Germinal center (tissue), 1 donor: ENCODE measurements around the gene GBA2.

Source experiments
- DNase-seq: peaks from one replicate; pipeline ENCODE4 v3.0.0; 2012; ENCODE audit warnings: mixed read lengths, low spot score

The GBA2 gene

DNA sequence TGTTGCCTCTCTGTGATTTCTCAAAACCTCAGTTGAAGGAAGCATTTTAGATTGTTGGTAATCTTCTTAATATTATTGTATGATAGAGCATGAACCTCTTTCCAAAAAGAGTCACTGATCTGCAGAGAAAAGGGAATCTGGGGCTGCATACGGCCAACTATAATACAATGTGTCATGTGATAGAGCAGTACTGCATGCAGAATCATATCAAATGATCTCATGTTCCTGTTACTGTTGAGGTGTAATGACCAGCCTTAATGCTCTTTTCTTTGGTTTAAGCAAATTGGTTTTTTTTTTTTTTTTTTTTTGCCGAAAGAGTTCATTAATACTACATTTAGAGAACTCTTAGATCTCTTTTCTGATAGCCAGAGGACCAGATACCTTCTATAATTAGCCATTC lies 18.0 kb upstream of the GBA2 start:
- no peak for DNase-seq

DNA sequence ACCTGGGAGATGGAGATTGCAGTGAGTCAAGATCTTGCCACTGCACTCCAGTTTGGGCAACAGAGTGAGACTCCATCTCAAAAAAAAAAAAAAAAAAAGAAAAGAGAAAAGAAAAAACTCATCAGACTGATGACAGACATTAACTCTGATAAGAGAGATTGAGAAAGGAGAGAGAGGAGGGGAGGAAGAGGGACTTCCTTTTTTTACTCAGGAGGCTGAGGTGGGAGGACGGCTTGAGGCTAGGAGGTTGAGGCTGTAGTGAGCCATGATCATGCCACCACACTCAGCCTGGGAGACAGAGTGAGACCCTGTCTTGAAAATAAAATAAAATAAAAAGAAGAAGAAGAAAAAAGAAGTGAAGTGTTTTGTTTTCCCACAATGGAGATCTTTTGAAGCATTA lies 14.8 kb upstream of the GBA2 start:
- no peak for DNase-seq

DNA sequence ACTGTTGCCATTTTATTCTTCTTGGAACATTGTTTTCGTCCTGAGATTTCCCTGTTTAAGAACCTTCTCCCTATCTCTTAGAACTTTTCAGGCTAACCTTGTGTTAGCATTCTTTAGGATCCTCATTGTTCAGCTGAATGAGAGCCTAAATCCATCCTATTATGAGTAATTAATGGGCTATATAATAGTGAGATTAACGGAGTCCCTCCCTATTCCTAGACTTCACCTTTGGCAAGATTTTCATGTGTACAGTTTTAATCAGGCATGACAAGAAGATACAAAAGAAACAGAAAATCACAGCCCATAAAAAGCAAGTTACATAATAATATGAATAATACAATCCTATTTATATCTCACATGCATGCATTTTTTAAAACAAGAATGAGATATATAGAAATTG lies 14.2 kb upstream of the GBA2 start:
- no peak for DNase-seq

DNA sequence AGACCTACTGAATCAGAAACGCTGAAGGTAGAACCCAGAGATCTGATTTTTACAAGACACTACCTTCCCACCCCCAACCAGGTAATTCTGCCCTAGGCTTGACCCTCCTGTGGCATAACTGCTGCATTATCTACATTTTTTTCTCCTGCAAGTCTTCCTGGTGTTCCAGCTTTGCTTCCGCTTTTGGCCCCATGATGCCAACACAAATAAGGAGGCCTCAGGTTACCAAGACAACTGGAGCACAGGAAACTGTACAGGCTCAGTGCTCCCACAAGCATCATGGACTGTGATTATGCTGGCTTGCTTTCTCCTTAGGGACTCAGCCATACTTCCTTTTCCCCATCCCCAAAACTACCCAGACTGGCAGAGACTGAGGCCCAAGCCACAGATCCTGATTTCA lies 11.6 kb upstream of the GBA2 start:
- no peak for DNase-seq

DNA sequence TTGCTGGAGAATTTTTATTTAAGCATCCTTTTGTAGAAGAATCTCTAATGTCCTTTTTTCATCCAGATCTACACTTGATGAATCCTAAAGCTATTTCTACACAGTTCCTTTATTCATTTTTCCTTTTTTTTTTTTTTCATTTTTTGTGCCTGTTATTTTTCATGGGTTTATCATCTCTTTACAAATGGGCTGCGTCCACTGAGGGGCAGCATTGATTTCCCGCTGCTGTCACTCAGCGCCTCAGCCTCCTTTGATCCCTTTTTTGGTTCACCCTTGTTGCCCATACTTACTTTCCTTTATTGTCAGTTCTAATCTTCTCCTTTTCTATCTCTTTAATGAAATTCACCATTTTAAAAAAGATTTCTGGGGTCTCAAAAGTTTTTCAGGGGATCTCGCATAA lies 10.8 kb upstream of the GBA2 start:
- DNase-seq, result no peak

DNA sequence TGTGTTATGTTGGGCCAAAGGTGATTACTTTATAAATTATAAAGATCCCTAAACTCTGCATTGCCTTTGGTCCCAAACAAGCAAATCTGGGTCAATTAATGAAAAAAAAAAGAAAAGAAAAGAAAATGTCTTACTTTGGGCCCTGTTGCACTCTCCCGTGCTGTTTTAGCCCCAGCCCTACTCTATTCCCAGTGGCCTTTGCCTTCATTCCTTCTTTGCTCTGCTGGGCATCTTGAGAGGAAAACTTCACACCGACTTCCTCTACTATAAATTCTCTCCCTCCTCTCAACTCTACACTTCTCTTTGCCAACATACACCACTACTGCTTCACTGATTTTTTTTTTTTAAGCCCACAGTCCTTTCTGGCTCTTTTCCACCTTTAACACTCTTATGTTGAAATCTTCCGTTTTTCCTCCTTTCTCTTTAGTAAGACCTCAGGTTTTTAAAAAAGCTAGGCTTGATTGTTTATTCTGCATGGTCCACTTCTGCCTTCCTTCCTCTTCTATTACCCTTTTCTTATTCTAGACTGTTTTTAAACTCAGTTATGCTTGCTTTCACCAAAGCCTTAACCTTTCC lies 9.5 kb upstream of the GBA2 start:
- DNase-seq, result no peak

DNA sequence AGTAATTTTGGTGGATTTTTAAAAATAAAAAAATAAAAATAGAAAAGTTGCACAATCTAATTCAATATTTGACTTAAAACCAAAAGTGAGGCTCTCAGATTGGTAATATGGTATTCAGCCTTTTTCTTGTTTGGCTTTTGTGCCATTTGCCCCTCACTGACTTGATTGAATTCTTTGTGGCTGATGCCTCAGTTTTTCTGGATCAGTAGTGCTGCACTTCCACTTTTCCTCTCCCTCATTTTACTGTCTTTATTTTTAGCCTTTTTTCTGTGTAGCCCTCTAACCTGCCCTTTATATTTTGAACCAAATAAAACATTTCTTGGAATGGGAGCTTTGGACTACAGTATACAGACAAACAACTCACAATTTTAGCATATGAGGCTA lies 8.9 kb upstream of the GBA2 start:
- no peak for DNase-seq

DNA sequence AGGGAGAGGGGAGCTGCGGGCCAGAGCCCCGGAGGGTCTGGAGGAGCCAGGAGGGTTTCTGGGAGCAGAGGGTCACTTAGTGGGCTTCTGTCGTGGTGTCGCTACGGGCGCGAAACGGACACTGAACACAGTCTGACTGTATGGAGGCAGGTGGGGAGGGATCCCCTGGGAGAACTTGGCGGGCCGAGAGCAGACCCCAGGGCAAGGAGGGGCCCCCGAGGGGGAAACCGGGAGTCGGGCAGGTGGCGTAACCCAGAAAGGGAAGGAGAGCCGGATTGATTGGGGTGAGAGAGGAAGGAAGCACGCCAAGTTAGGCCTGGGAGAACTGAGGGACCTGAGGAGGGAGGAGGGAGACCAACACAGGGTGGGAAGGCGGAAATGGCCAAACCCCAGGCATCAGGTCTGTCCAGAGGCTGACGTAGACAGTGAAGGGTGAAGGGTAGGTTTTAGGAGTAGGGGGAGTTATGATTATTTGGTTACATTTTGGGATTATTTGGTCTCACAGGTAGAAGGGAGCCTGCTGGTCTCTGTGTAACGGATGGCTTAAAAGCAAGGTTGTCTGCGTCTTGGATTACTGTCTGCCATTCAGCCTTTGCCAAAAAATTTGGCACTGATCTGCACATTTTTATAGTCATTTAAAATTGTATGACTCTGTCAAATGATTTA lies 8.3 kb upstream of the GBA2 start:
- DNase-seq, result no peak

DNA sequence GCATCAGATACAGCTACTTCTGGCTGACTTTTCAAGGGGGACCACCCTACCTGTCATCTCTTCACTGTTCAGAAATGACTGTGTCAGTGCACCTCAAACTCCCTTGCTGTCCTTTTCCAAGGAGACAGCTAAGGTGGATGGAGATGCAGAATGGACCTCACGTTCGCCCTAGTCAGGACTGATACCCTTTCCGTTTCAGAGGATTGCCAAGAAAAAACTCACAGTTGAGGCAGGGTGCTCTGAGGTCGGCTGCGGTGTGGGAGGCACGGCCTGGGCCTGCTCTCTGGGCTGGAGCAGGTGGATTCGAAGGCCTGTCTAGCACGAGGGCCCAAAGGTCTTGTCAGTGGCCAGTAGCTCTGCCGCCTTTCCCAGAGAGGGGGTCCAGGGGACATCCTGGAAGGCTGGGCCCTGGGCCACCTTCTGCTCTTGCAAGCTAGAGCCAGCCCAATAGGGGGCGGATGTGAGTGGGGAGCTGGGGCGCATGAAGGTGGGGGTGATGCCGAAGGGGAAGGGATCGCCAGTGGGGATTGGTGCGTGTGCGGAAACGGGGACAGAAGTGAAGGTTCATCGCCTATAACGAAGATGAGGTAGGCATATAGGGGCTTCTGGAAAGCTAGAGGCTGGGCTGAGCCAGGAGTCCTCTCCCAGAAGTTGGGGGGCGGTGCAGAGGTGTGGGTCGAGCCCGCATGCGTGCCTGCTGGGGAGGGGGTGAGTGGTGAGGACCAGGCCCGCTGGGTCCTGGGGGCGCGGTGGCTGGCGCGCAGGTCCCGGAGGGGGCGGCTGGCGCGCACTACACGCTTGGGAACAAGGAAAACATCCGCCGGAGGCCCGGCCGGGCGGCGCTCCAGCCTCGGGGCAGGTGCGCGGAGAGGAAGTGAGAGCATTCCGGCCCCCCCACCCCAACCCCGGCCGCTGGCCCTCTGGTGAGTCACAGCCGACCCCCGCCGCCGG lies 7.5 kb upstream of the GBA2 start:
- DNase-seq, result peak; percentile 59

DNA sequence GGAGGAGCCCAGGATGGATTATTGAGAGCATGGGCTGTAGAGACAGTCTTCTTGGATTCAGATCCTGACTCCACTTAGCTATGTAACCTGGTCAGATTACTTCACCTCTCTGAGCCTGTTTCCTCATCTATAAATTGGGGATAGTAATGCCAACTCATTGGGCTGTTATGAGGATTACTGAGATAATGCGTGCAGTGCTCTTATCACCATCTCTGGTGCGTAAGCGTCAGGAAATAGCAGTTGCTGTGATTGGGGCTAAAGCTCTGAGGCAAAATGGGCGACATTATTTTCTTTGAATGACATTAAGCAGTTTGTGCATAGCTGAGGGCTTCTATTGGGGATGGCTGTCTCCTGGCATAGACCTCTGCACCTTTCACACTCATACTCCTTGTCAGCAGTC lies 6.0 kb upstream of the GBA2 start:
- DNase-seq, result no peak

DNA sequence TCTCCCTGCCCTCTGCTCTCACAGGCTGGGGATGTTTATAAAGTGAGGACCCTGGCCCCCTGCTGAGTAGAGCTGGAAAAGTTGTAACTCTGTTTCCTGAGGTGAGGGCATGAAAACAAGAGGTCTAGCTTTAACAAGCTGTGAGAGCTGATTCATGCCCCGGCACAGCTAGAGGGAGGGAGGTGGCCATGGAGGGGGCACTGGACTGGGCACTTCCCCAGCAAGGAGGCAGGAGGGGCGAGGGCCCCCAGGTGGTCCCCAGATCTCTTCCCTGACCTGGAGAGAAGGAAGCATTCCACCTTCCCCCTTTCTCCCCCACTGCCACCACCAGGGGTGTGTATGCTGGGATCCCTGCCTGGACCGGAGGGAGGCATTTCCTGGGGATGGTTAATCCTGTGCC lies 5.2 kb upstream of the GBA2 start, which contains the start of gene MSMP:
TSS of gene MSMP (minus strand) at position 13 of the 400 bp plus-strand sequence. CDS start 147 bp downstream, outside the sequence.
- no peak for DNase-seq

DNA sequence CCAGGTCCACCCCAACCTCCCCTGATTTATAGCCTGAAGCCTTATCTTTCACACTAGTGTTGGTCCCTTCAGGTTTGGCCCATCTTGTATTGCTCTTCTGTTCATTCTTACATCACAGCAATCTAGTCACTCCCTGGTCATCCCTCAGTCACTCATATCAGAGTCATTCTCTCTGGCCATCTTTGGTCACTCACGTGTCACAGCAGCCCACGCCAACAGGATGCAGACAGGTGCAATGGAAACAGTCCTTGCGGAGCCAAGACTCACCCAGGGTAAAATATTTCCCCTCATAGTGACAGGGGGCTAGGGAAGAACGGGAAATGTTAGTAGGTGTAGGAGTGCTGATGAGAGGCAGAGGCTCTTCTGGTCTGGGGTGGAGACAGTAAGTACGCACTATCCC lies 4.4 kb upstream of the GBA2 start:
- DNase-seq, result no peak

DNA sequence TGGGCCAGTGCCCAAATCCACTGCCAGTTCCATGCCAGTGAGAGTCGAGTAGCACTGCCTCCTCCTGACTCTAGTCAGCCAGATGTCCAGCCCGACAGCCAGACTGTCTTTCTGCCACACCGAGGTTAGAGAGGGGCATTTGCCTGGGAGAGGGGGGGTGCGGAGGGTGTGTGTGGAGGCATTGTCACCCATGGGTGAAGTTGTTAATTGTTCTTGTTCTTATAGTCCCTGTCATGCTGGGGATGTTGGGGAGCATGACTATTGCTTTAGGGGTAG lies 1.2 kb upstream of the GBA2 start:
- no peak for DNase-seq

DNA sequence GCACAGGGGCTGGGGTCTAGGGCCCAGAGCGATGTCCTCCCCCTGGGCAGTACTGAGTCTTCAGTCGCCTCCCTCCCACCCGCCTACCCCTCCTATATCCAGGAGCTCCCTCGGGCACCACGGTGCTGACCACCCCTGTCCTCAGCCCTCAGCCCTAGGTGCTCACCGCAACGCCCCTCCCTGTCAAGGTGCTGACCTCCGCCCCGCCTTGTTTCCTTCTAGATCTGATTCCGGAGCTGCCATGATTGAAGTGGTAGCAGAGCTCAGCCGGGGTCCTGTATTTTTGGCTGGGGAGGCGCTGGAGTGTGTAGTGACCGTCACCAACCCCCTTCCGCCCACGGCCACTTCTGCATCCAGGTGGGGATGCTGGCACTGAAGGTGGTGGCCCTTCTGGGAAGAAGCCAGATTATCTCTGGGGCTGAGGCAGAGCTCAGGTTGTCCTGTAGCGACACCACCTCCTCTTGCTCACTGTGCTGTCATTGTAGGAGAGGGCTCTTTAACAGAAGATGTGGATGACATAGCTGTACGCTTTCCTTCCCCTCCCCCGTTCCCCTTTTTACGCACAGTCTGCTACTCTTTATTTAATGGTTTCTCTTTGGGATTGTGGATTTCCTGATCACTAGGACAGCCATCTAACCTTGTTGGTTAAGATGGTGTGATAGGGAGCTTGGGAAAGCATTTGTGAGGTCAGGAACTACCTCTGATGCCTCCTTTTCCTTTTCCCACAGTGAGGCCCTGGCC lies 657 bp upstream of the GBA2 start:
- peak; percentile 19 for DNase-seq

DNA sequence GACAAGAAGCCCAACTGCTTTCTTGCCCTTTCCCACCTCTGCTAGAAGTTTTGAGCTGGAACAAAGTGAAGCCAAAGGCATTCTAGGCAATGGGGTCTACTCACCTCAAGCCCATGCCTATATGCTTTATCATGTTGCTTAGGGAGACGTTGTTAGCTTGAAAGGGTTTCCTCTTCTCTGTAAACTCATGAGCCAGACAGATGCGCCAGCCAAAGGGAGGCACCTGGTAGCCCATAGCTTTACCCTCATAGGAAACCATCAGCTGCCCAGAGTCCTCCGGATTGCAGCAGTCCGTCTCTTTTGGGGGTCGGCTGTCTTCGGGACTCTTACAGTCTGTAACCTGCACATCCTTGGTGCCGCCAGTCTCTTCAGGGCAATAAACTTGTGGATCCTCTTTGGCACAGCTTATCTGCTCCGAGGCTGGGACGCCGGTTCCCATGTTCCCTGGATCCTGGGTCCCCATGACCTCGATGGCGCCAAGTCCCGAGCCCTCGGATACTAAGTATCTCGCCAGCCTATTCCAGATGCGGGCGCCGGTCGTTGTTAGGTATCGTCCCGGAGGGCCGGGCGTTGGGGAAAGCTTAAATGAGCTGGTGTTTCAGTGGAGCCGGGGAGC lies 678 bp downstream of the GBA2 start:
- no peak for DNase-seq

DNA sequence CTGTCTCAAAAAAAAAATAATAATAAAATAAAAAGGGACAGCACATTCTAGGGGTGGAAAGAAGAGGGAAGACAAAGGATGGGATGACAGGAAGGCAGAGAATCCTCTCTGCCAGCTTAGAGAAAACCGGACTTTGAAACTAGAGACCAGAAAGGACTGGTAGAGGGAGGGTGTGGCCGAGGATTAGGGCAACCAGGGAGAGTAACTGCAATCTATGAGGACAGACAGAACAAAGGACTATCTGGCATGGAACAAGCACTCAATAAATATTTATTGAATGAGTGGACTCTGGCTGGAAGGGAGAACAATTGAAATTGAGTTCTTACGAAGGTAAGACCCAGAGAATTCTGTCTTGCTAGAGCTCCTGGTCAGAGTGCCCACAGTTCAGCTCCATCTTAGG lies 2.4 kb downstream of the GBA2 start:
- DNase-seq, result no peak

DNA sequence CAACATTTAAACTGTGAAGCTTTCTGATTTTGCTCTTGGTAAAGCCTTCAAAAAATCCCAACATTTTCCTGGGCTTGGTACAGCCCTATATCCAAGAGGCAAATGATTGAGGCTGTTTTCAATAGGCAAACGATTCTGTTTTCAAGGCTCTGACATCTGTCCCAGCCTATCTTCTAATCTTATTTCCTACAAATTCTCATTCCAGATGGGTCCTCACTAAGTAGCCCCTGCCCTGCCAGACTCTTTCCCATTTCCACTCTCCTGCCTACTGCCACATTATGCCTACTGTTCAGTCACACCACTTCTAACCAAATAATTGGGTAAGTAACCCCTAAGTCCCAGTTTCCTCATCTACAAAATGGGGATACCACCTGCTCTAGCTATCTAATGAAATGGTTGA lies 3.5 kb downstream of the GBA2 start:
- DNase-seq, result no peak

DNA sequence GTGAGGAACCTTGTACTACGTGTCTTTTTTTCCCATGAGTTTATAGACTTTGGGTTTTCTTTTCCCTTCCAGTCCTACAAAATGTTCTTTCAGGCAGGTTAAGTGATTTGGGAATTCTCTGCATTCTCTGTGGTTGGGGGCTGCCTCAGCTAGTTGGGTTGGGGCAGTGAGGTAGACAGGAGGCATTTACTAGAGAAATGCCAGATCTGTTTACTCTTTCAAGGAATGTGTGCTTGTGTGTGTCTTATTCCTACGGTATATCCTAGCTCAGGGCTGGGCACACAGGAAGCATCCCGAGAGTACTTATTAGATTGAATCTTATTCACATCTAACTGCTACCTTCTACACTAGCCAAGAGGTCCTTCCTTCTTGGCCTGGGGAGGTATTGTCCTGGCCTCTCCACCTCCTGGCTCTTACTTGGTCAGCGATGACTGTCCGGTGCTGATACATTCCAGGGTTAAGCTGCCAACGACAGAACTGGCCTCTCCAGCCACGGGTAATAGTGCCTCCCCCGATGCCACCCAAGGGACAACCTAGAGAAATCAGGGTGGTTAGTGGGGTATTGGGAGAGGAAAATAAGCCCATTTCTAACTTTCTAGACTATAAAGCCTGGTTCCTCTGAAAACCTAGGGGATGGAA lies 5.0 kb downstream of the GBA2 start:
- no peak for DNase-seq

DNA sequence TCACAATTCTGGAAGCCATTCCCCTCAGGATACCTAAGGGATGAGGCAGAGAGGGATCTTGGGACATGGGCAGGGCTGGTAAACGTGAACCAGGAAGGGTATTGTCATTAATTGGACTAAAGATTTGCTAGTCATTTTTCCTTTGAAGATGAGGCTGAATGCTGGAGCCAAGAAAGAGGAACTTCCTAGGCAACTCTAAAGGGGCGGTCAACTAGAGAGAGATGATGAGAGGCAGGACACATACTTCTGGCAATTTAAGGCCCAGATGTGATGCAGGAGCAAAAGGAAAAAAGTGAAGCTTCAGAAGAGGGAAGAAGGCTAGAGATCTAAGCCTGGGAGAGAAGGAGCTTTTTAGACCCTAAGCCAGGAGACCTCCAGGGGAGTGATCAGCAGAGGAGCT lies 5.6 kb downstream of the GBA2 start:
- no peak for DNase-seq

DNA sequence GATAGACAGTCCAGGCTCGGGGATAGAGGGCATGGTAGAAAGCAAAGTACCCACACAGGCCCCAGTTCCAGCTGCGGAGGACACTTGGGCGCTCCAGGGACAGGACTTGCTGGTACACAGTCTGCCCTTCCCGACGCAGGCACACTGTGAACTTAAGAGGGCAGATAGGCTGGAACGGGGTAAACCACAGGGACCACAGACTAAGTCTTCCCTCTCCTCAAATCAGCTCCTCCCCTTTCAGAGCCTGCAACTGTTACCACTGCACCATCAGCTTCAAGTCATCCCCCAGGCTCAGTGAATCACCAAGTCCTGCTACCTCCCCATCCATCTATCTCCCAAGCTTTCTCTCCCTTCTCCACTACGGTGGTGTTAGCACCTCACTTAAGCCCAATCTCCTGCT lies 7.3 kb downstream of the GBA2 start:
- no peak for DNase-seq

DNA sequence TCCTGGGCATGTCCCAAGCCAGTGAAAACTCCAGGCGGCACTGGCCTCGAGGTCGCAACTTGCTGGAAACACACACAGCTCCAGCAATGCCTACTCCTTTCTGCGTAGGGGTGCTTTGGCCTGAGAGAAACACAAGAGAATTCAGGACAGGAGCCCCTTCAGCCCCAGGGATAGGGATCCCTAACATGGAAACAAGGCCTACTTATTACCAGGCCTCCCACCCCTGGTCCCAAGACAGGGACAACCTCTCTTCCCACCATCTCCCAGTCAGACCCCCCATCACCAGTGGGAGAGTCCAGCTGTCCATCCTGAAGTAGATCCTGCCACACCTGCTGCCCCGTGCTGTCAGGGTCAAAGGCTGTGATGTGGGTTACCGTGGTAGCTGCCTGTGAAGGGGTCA lies 8.8 kb downstream of the GBA2 start:
- DNase-seq, result no peak

DNA sequence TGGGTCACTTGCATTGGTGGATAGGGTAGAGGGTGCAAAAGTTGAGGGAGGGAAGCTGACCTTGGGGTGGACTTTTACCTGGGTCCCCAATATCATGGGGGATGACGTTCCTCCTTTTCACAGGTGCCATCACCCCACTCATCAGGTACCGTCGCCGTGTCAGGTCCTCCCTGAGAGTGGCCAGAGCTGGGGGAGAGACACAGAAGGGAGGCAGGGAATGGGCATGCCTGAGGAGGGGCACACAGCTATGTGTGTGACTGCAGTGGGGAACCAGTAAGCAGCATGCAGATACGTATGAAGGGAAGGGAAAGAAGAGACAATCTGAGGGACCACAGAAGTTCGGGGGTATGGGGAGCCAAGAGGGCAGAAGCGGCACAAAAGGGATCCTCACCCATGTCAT lies 10.1 kb downstream of the GBA2 start:
- no peak for DNase-seq
